Ramos (cell line): ENCODE measurements around the gene BCAR3.
"Not testable (repeated sequence)": the region's sequence is repeated elsewhere in the genome, so short reads cannot be mapped to it uniquely, and the experiment has no call there.

ENCODE experiments used
- in situ Hi-C: fragments of 300-500 bp; cut with MboI; formaldehyde crosslinking; loops from one replicate; pipeline ENCODE4 v1.14.3; 2022; ENCODE audit warnings: low sequenced_read_pairs; ENCODE audit not compliant: unreplicated experiment

Gene BCAR3

GRCh38 chr1:93650159-93650558, 31.5 kb downstream of the BCAR3 start:
- in situ Hi-C loops: not testable (repeated sequence)

- in situ Hi-C loops: no loop called here
Measured at GRCh38 chr1:93649231-93649630, 32.4 kb downstream of the BCAR3 start.

- in situ Hi-C loops: no loop called here
Measured at GRCh38 chr1:93648656-93649055, 33.0 kb downstream of the BCAR3 start.

GRCh38 chr1:93641527-93641926, 40.1 kb downstream of the BCAR3 start:
- in situ Hi-C loops: no loop called here

- in situ Hi-C loops: no loop called here
Measured at GRCh38 chr1:93640656-93641440, 40.8 kb downstream of the BCAR3 start.

GRCh38 chr1:93638981-93639380, 42.7 kb downstream of the BCAR3 start:
- in situ Hi-C loops: loop anchor here (10.0 kb wide), 1 partner anchor 96 kb away; no protein-coding TSS in a partner anchor

- in situ Hi-C loops: loop anchor here (10.0 kb wide), 1 partner anchor 96 kb away; no protein-coding TSS in a partner anchor
Measured at GRCh38 chr1:93638307-93638847, 43.3 kb downstream of the BCAR3 start.

GRCh38 chr1:93636712-93637111, 44.9 kb downstream of the BCAR3 start:
- in situ Hi-C loops: loop anchor here (10.0 kb wide), 1 partner anchor 98 kb away; no protein-coding TSS in a partner anchor

GRCh38 chr1:93635614-93636543, 45.8 kb downstream of the BCAR3 start:
- in situ Hi-C loops: loop anchor here (10.0 kb wide), 1 partner anchor 99 kb away; no protein-coding TSS in a partner anchor

- in situ Hi-C loops: loop anchor here (5.0 to 10.0 kb wide), 2 partner anchors 101 to 184 kb away; no protein-coding TSS in a partner anchor
Measured at GRCh38 chr1:93633313-93633712, 48.3 kb downstream of the BCAR3 start.

GRCh38 chr1:93631626-93632365, 49.8 kb downstream of the BCAR3 start:
- in situ Hi-C loops: loop anchor here (5.0 to 10.0 kb wide), 2 partner anchors 103 to 186 kb away; no protein-coding TSS in a partner anchor

- in situ Hi-C loops: loop anchor here (5.0 to 10.0 kb wide), 2 partner anchors 105 to 187 kb away; no protein-coding TSS in a partner anchor
Measured at GRCh38 chr1:93630168-93630567, 51.5 kb downstream of the BCAR3 start.

- in situ Hi-C loops: loop anchor here (5.0 to 10.0 kb wide), 2 partner anchors 105 to 188 kb away; no protein-coding TSS in a partner anchor
Measured at GRCh38 chr1:93629101-93630059, 52.3 kb downstream of the BCAR3 start.

GRCh38 chr1:93628681-93629080, 53.0 kb downstream of the BCAR3 start:
- in situ Hi-C loops: no loop called here

- in situ Hi-C loops: no loop called here
Measured at GRCh38 chr1:93625582-93626327, 55.9 kb downstream of the BCAR3 start.

- in situ Hi-C loops: no loop called here
Measured at GRCh38 chr1:93623875-93624274, 57.8 kb downstream of the BCAR3 start.

GRCh38 chr1:93623436-93623835, 58.2 kb downstream of the BCAR3 start:
- in situ Hi-C loops: no loop called here

- in situ Hi-C loops: no loop called here
Measured at GRCh38 chr1:93621246-93621645, 60.4 kb downstream of the BCAR3 start.
